CD4-positive, CD25-positive, alpha-beta regulatory T cell (primary cell): ENCODE measurements around the gene ACP7. TPM values are rescaled to one million over a fixed set of nuclear protein-coding genes. Genes with fewer than 3 reads are reported as not detected.

ENCODE experiments used
- ATAC-seq, 2 donors: fragments of 150-1000 bp; cut with Tn5 transposase; one replicate each; pipeline ENCODE4 v1.10.0; 2021; ENCODE audit warnings: low read depth in 2 of 2, moderate number of reproducible peaks in 2 of 2, moderate library complexity in 1 of 2
- DNase-seq, 3 donors: peaks; one replicate each; pipeline versions ENCODE4 v3.0.0 to v3.0.0-alpha.2; 2012 to 2022; ENCODE audit warnings: mixed read lengths in 1 of 3
- H3K27ac ChIP-seq: one replicate; pipeline ENCODE4 v1.7.0; 2013; ENCODE audit warnings: mild to moderate bottlenecking, low read length; ENCODE audit not compliant: insufficient read depth, poor library complexity, severe bottlenecking
- H3K27me3 ChIP-seq: one replicate; pipeline ENCODE4 v1.7.0; 2013; ENCODE audit warnings: low read length; ENCODE audit not compliant: control insufficient read depth, insufficient read depth
- H3K36me3 ChIP-seq: one replicate; pipeline ENCODE4 v1.7.0; 2013; ENCODE audit warnings: mild to moderate bottlenecking, low read length, moderate library complexity; ENCODE audit not compliant: control insufficient read depth, insufficient read depth
- H3K4me1 ChIP-seq: 2 replicates; pipeline ENCODE4 v1.7.0; 2013; ENCODE audit warnings: mild to moderate bottlenecking, low read length; ENCODE audit not compliant: insufficient read depth, control insufficient read depth, poor library complexity, severe bottlenecking
- H3K4me3 ChIP-seq: one replicate; pipeline ENCODE4 v1.7.0; 2013; ENCODE audit warnings: low read depth, mild to moderate bottlenecking, low read length, moderate library complexity
- H3K9me3 ChIP-seq, 2 experiments: 1 replicate in 1 of 2; 2 replicates in 1 of 2; pipeline ENCODE4 v1.7.0; 2013; ENCODE audit warnings: low read length in 2 of 2, mild to moderate bottlenecking in 1 of 2, moderate library complexity in 1 of 2; ENCODE audit not compliant: control insufficient read depth in 2 of 2
- H3K27ac Mint-ChIP-seq, 3 donors: one replicate each; pipeline ENCODE4 v1.8.0; 2020 to 2022; ENCODE audit warnings: mild to moderate bottlenecking in 3 of 3, mixed read lengths in 3 of 3, moderate library complexity in 2 of 3
- H3K27me3 Mint-ChIP-seq: one replicate; pipeline ENCODE4 v1.8.0; 2022; ENCODE audit warnings: mild to moderate bottlenecking, mixed read lengths
- H3K36me3 Mint-ChIP-seq: one replicate; pipeline ENCODE4 v1.8.0; 2020; ENCODE audit warnings: mixed read lengths
- H3K4me1 Mint-ChIP-seq, 4 donors: one replicate each; pipeline ENCODE4 v1.8.0; 2020 to 2022; ENCODE audit warnings: mixed read lengths in 4 of 4, mild to moderate bottlenecking in 1 of 4
- H3K4me3 Mint-ChIP-seq, 4 donors: one replicate each; pipeline ENCODE4 v1.8.0; 2020 to 2022; ENCODE audit warnings: mild to moderate bottlenecking in 4 of 4, mixed read lengths in 4 of 4, moderate library complexity in 3 of 4
- H3K9me3 Mint-ChIP-seq, 7 donors: one replicate each; pipeline ENCODE4 v1.8.0; 2020 to 2022; ENCODE audit warnings: mixed read lengths in 7 of 7, mild to moderate bottlenecking in 3 of 7, moderate library complexity in 2 of 7
- polyA plus RNA-seq, 4 donors: library from polyadenylated mRNA; unstranded; fragments of 300-500 nt; fragmentation: Illumina TruSeq; gene quantifications; one replicate each; pipeline ENCODE4 v1.2.3, GENCODE V29; 2021
- total RNA-seq: library from RNA; stranded (reverse); gene quantifications from one replicate; pipeline ENCODE4 v1.2.3, GENCODE V29; 2022

ACP7 gene
- total and polyA plus RNA-seq, 5 donors from 2014 or later: not detected

GRCh38 chr19:39052243-39052746 lies 31.9 kb upstream of the ACP7 start:
- Histone ChIP-seq H3K27ac (no peak overlapping the region), H3K9me3 (no peaks in the 10 kb centered on the region), H3K4me3 (no peak overlapping the region), H3K36me3 (no peaks in the 10 kb centered on the region), H3K4me1 (no peaks in the 10 kb centered on the region), H3K27me3 (no peaks in the 10 kb centered on the region)
- Mint-ChIP-seq H3K4me1 (peaks cover 0 to 5% (median 0%) of the 10 kb centered on the region in 4 donors), H3K36me3 (no peaks in the 10 kb centered on the region), H3K27me3 (no peaks in the 10 kb centered on the region), H3K4me3 (no peak overlapping the region), H3K9me3 (peaks cover 0 to 2% (median 0%) of the 10 kb centered on the region in 7 donors), H3K27ac (peak overlapping the region in 1 of 3 donors; percentile 32)
- DNase-seq: peak; percentile 54 to 65 (median 57)
- peak in 1 of 2 donors; percentile 50 for ATAC-seq

DNA sequence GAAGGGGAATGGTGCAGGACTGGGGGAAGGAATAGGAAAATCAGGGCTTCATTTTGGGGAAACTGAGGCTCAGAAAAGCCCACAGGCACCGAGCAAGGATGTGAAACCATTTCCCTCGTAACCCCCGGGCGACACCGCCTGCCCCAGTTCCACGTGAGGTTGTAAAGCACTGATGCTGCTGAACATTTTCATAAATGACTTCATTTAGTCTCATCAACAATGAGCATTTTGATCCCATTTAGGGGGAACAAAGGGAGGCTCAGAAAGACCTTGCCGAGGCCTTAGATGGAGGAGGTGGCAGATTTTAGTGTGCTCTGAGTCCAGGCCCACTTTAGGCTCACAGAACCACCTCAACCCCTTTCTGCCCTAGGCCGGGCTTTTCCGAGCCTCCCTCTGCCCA lies 31.3 kb upstream of the ACP7 start:
- no peak for ATAC-seq
- Mint-ChIP-seq H3K27me3 (no peaks in the 10 kb centered on the region), H3K4me3 (no peak overlapping the region), H3K27ac (no peak overlapping the region), H3K36me3 (no peaks in the 10 kb centered on the region), H3K9me3 (peaks cover 0 to 2% (median 0%) of the 10 kb centered on the region in 7 donors), H3K4me1 (peaks cover 0 to 5% (median 0%) of the 10 kb centered on the region in 4 donors)
- Histone ChIP-seq H3K36me3 (no peaks in the 10 kb centered on the region), H3K27ac (no peak overlapping the region), H3K9me3 (no peaks in the 10 kb centered on the region), H3K4me3 (no peak overlapping the region), H3K4me1 (no peaks in the 10 kb centered on the region), H3K27me3 (no peaks in the 10 kb centered on the region)
- DNase-seq: no peak

DNA sequence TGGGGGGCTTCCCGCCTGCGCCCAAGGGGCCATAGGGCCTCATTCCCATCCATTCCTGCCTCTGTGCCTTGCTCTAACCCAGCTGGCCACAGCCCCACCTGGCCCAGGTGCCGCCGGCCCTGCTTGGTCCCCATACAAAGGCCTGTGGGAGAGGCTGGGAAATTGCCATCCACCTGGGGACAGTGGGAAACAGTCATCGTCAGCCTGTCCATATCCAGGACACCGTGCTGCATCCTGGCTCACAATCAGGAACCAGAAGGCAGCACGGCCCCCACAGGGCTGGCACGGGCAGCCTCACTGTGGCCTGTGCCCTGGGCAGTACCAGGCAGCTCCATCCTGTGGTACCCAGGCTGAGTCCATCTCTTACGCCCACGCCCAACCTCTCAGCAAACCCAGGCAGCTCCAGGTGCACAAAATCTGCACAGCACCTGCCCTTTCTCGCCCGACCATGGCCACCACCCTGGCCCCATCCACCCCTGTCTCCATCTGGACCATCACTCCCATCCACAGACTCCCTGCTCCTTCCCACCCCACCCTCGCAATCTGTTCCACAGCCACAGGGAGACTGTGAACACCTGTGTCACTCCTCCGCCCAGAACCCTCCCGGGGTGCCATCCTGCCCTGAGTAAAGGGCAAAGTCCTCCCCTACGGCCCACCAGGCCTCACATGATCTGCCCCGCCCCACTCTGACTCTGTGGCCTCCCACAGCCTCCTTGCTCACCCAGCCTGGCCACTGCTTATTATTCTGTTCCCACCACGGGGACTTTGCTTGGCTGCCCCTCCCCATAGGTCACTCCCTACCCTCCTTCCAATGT lies 30.7 kb upstream of the ACP7 start:
- ATAC-seq (no peak), DNase-seq (no peak)
- Histone ChIP-seq H3K4me1 (no peaks in the 10 kb centered on the region), H3K27ac (no peak overlapping the region), H3K9me3 (no peaks in the 10 kb centered on the region), H3K4me3 (no peak overlapping the region), H3K27me3 (no peaks in the 10 kb centered on the region), H3K36me3 (no peaks in the 10 kb centered on the region)
- Mint-ChIP-seq H3K36me3 (no peaks in the 10 kb centered on the region), H3K27me3 (no peaks in the 10 kb centered on the region), H3K9me3 (peaks cover 0 to 2% (median 0%) of the 10 kb centered on the region in 7 donors), H3K4me1 (peaks cover 0 to 5% (median 0%) of the 10 kb centered on the region in 4 donors), H3K27ac (peak overlapping the region in 1 of 3 donors; percentile 43), H3K4me3 (no peak overlapping the region)

DNA sequence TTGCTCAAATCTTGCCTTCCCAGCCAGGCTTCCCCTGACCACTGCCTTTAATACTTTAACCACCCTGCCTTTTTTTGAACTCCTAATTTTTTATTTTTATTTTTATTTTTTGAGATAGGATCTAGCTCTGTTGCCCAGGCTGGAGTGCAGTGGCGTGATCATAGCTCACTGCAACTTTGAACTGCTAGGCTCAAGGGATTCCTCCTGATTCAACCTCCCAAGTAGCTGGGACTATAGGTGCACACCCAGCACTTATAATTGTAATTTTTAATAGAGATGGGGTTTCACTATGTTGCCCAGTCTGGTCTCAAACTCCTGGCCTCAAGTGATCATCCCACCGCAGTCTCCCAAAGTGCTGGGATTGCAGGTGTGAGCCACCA lies 30.1 kb upstream of the ACP7 start:
- H3K4me1 Mint-ChIP-seq: peaks cover 0 to 5% (median 0%) of the 10 kb centered on the region in 4 donors
- H3K27me3 Mint-ChIP-seq: no peaks in the 10 kb centered on the region

DNA sequence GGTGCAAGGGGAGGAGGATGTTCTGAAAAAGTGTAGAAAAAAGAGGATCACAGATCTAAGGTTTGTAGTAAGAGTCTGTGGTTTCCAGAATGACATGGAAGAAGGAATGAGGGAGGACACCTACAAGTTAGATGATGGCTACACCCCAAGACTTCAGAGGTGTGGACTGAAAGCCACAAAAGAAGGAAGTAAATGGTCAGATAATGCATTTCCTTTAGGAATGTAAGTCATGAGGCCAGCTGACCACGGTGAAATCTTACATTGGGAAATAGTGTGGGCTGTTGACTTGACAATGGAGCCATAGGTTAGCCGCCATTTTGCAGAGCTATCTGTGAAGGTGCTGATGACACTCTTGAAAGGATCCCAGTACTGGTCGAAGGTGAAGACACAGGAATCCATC lies 26.6 kb upstream of the ACP7 start:
- Histone ChIP-seq H3K9me3 (no peaks in the 10 kb centered on the region), H3K36me3 (no peaks in the 10 kb centered on the region), H3K27me3 (no peaks in the 10 kb centered on the region), H3K4me1 (no peaks in the 10 kb centered on the region), H3K4me3 (no peak overlapping the region), H3K27ac (no peak overlapping the region)
- H3K4me3 Mint-ChIP-seq: no peak overlapping the region
- no peak for ATAC-seq
- H3K27ac Mint-ChIP-seq: no peak overlapping the region
- peaks cover 0 to 4% (median 0%) of the 10 kb centered on the region in 7 donors for H3K9me3 Mint-ChIP-seq
- H3K27me3 Mint-ChIP-seq: peaks cover 5% of the 10 kb centered on the region
- H3K36me3 Mint-ChIP-seq: no peaks in the 10 kb centered on the region
- H3K4me1 Mint-ChIP-seq: peaks cover 3 to 13% (median 4%) of the 10 kb centered on the region in 4 donors
- DNase-seq: no peak

More for the DNA sequence above, 30.1 kb upstream of the ACP7 start:
- Histone ChIP-seq H3K27me3 (no peaks in the 10 kb centered on the region), H3K27ac (no peak overlapping the region), H3K36me3 (no peaks in the 10 kb centered on the region), H3K4me3 (no peak overlapping the region), H3K4me1 (no peaks in the 10 kb centered on the region), H3K9me3 (no peaks in the 10 kb centered on the region)
- H3K36me3 Mint-ChIP-seq: no peaks in the 10 kb centered on the region
- H3K27ac Mint-ChIP-seq: peak overlapping the region in 1 of 3 donors; percentile 52
- ATAC-seq: no peak
- no peak for DNase-seq
- no peak overlapping the region for H3K4me3 Mint-ChIP-seq
- peaks cover 0 to 2% (median 0%) of the 10 kb centered on the region in 7 donors for H3K9me3 Mint-ChIP-seq

GRCh38 chr19:39059302-39059701 lies 24.9 kb upstream of the ACP7 start:
- no peaks in the 10 kb centered on the region for H3K36me3 ChIP-seq
- peaks cover 5% of the 10 kb centered on the region for H3K27me3 Mint-ChIP-seq
- no peak overlapping the region for H3K27ac Mint-ChIP-seq
- H3K4me3 Mint-ChIP-seq: no peak overlapping the region
- H3K27me3 ChIP-seq: no peaks in the 10 kb centered on the region
- peaks cover 3 to 12% (median 4%) of the 10 kb centered on the region in 4 donors for H3K4me1 Mint-ChIP-seq
- no peak for DNase-seq
- peaks cover 0 to 4% (median 0%) of the 10 kb centered on the region in 7 donors for H3K9me3 Mint-ChIP-seq
- H3K36me3 Mint-ChIP-seq: no peaks in the 10 kb centered on the region
- no peak overlapping the region for H3K4me3 ChIP-seq
- ATAC-seq: no peak
- no peaks in the 10 kb centered on the region for H3K4me1 ChIP-seq
- no peak overlapping the region for H3K27ac ChIP-seq
- no peaks in the 10 kb centered on the region for H3K9me3 ChIP-seq

GRCh38 chr19:39060171-39060570 lies 24.0 kb upstream of the ACP7 start:
- H3K36me3 Mint-ChIP-seq: no peaks in the 10 kb centered on the region
- peaks cover 5% of the 10 kb centered on the region for H3K27me3 Mint-ChIP-seq
- H3K27ac Mint-ChIP-seq: no peak overlapping the region
- Histone ChIP-seq H3K36me3 (no peaks in the 10 kb centered on the region), H3K9me3 (no peaks in the 10 kb centered on the region), H3K27me3 (no peaks in the 10 kb centered on the region), H3K4me1 (no peaks in the 10 kb centered on the region), H3K27ac (no peak overlapping the region), H3K4me3 (no peak overlapping the region)
- DNase-seq (no peak), ATAC-seq (no peak)
- H3K4me1 Mint-ChIP-seq: peaks cover 3 to 8% (median 4%) of the 10 kb centered on the region in 4 donors
- no peak overlapping the region for H3K4me3 Mint-ChIP-seq
- H3K9me3 Mint-ChIP-seq: peaks cover 0 to 4% (median 0%) of the 10 kb centered on the region in 7 donors
